Stimulated activated naive CD8-positive, alpha-beta T cell treated with anti-CD3 and anti-CD28 coated beads, Interleukin-15, amount 100 ng/mL, for 72 hours (primary cell): ENCODE measurements around the gene FARS2.
"Not testable (repeated sequence)": the region's sequence is repeated elsewhere in the genome, so short reads cannot be mapped to it uniquely, and the experiment has no call there.

Source experiments
- ATAC-seq: fragments of 150-1000 bp; cut with Tn5 transposase; 2 replicates; pipeline ENCODE4 v1.10.0; 2021; ENCODE audit warnings: mild to moderate bottlenecking, moderate library complexity
- DNase-seq, 2 donors: peaks; one replicate each; pipeline ENCODE4 v3.0.0; 2021 to 2022
- H3K27ac Mint-ChIP-seq, 2 donors: one replicate each; pipeline ENCODE4 v1.8.0; 2022; ENCODE audit warnings: mild to moderate bottlenecking in 2 of 2, mixed read lengths in 2 of 2, moderate library complexity in 2 of 2
- H3K27me3 Mint-ChIP-seq: one replicate; pipeline ENCODE4 v1.8.0; 2022; ENCODE audit warnings: mixed read lengths
- H3K4me1 Mint-ChIP-seq: one replicate; pipeline ENCODE4 v1.8.0; 2022; ENCODE audit warnings: mild to moderate bottlenecking, mixed read lengths
- H3K4me3 Mint-ChIP-seq, 2 donors: one replicate each; pipeline ENCODE4 v1.8.0; 2022; ENCODE audit warnings: mild to moderate bottlenecking in 2 of 2, mixed read lengths in 2 of 2, moderate library complexity in 1 of 2
- H3K9me3 Mint-ChIP-seq, 2 donors: one replicate each; pipeline ENCODE4 v1.8.0; 2022; ENCODE audit warnings: mixed read lengths in 2 of 2

Gene FARS2

GRCh38 chr6:5632348-5632935 is 371.1 kb downstream of the FARS2 start:
- H3K27ac Mint-ChIP-seq: peak overlapping the region in 1 of 2 donors; percentile 49
- H3K4me1 Mint-ChIP-seq: peaks cover 22% of the 10 kb centered on the region
- no peak for ATAC-seq
- H3K9me3 Mint-ChIP-seq: peaks cover 7 to 12% of the 10 kb centered on the region in 2 donors
- no peaks in the 10 kb centered on the region for H3K27me3 Mint-ChIP-seq
- H3K4me3 Mint-ChIP-seq: no peak overlapping the region
- DNase-seq: no peak

- Mint-ChIP-seq H3K4me1 (peaks cover 13% of the 10 kb centered on the region), H3K27ac (no peak overlapping the region), H3K27me3 (no peaks in the 10 kb centered on the region), H3K4me3 (no peak overlapping the region), H3K9me3 (peaks cover 7% of the 10 kb centered on the region in 2 donors)
- DNase-seq (no peak), ATAC-seq (no peak)
Observed at GRCh38 chr6:5634525-5634924, 373.2 kb downstream of the FARS2 start.

- no peak overlapping the region for H3K27ac Mint-ChIP-seq
- no peak overlapping the region for H3K4me3 Mint-ChIP-seq
- peaks cover 14 to 23% of the 10 kb centered on the region in 2 donors for H3K9me3 Mint-ChIP-seq
- ATAC-seq (no peak), DNase-seq (no peak)
- peaks cover 13% of the 10 kb centered on the region for H3K4me1 Mint-ChIP-seq
- no peaks in the 10 kb centered on the region for H3K27me3 Mint-ChIP-seq
Observed at GRCh38 chr6:5636210-5637030, 375.1 kb downstream of the FARS2 start.

GRCh38 chr6:5637714-5638113 is 376.4 kb downstream of the FARS2 start:
- H3K4me1 Mint-ChIP-seq: peaks cover 4% of the 10 kb centered on the region
- no peak overlapping the region for H3K27ac Mint-ChIP-seq
- no peaks in the 10 kb centered on the region for H3K27me3 Mint-ChIP-seq
- no peak overlapping the region for H3K4me3 Mint-ChIP-seq
- no peak for DNase-seq
- ATAC-seq: no peak
- H3K9me3 Mint-ChIP-seq: peaks cover 10 to 18% of the 10 kb centered on the region in 2 donors

- H3K27ac Mint-ChIP-seq: no peak overlapping the region
- no peak overlapping the region for H3K4me3 Mint-ChIP-seq
- no peak for ATAC-seq
- no peaks in the 10 kb centered on the region for H3K27me3 Mint-ChIP-seq
- no peaks in the 10 kb centered on the region for H3K4me1 Mint-ChIP-seq
- H3K9me3 Mint-ChIP-seq: peaks cover 7 to 16% of the 10 kb centered on the region in 2 donors
- DNase-seq: no peak
Observed at GRCh38 chr6:5638666-5639065, 377.4 kb downstream of the FARS2 start.

- no peak for ATAC-seq
- Mint-ChIP-seq H3K4me3 (no peak overlapping the region), H3K4me1 (no peaks in the 10 kb centered on the region), H3K27ac (no peak overlapping the region), H3K9me3 (peaks cover 7 to 16% of the 10 kb centered on the region in 2 donors), H3K27me3 (no peaks in the 10 kb centered on the region)
- DNase-seq: no peak
Observed at GRCh38 chr6:5639193-5639592, 377.9 kb downstream of the FARS2 start.

GRCh38 chr6:5640614-5641013 is 379.3 kb downstream of the FARS2 start:
- Mint-ChIP-seq H3K4me1 (no peaks in the 10 kb centered on the region), H3K27ac (no peak overlapping the region), H3K27me3 (no peaks in the 10 kb centered on the region), H3K9me3 (peaks cover 7 to 16% of the 10 kb centered on the region in 2 donors), H3K4me3 (no peak overlapping the region)
- DNase-seq (no peak), ATAC-seq (no peak)

GRCh38 chr6:5644523-5645185 is 383.3 kb downstream of the FARS2 start:
- ATAC-seq (no peak), DNase-seq (no peak)
- H3K27me3 Mint-ChIP-seq: no peaks in the 10 kb centered on the region
- peaks cover 7 to 15% of the 10 kb centered on the region in 2 donors for H3K9me3 Mint-ChIP-seq
- H3K4me1 Mint-ChIP-seq: no peaks in the 10 kb centered on the region
- H3K27ac Mint-ChIP-seq: peak overlapping the region in 1 of 2 donors; percentile 54
- no peak overlapping the region for H3K4me3 Mint-ChIP-seq

GRCh38 chr6:5645328-5646290 is 384.3 kb downstream of the FARS2 start:
- Mint-ChIP-seq H3K27me3 (no peaks in the 10 kb centered on the region), H3K4me3 (no peak overlapping the region), H3K27ac (no peak overlapping the region), H3K9me3 (peaks cover 4 to 6% of the 10 kb centered on the region in 2 donors), H3K4me1 (no peaks in the 10 kb centered on the region)
- DNase-seq (no peak), ATAC-seq (no peak)

GRCh38 chr6:5652406-5653137 is 391.3 kb downstream of the FARS2 start:
- DNase-seq (no peak), ATAC-seq (no peak)
- H3K27me3 Mint-ChIP-seq: no peaks in the 10 kb centered on the region
- H3K27ac Mint-ChIP-seq: no peak overlapping the region
- H3K4me1 Mint-ChIP-seq: no peaks in the 10 kb centered on the region
- no peaks in the 10 kb centered on the region for H3K9me3 Mint-ChIP-seq
- no peak overlapping the region for H3K4me3 Mint-ChIP-seq

- Mint-ChIP-seq H3K27ac (peak overlapping the region in 1 of 2 donors; percentile 78), H3K4me1 (no peaks in the 10 kb centered on the region), H3K27me3 (no peaks in the 10 kb centered on the region), H3K9me3 (no peaks in the 10 kb centered on the region), H3K4me3 (no peak overlapping the region)
- ATAC-seq: no peak
- no peak for DNase-seq
Observed at GRCh38 chr6:5653801-5654200, 392.5 kb downstream of the FARS2 start.

- no peaks in the 10 kb centered on the region for H3K27me3 Mint-ChIP-seq
- no peak overlapping the region for H3K27ac Mint-ChIP-seq
- ATAC-seq (no peak), DNase-seq (no peak)
- H3K4me1 Mint-ChIP-seq: no peaks in the 10 kb centered on the region
- H3K9me3 Mint-ChIP-seq: peaks cover 0 to 12% of the 10 kb centered on the region in 2 donors
- no peak overlapping the region for H3K4me3 Mint-ChIP-seq
Observed at GRCh38 chr6:5656226-5656625, 394.9 kb downstream of the FARS2 start.

GRCh38 chr6:5656695-5657094 is 395.4 kb downstream of the FARS2 start:
- H3K9me3 Mint-ChIP-seq: peaks cover 0 to 14% of the 10 kb centered on the region in 2 donors
- not testable (repeated sequence) for H3K27ac Mint-ChIP-seq, H3K4me3 Mint-ChIP-seq, ATAC-seq, H3K4me1 Mint-ChIP-seq, H3K27me3 Mint-ChIP-seq, DNase-seq

GRCh38 chr6:5657684-5658430 is 396.5 kb downstream of the FARS2 start:
- no peak for DNase-seq
- ATAC-seq: no peak
- Mint-ChIP-seq H3K9me3 (peaks cover 0 to 14% of the 10 kb centered on the region in 2 donors), H3K4me3 (no peak overlapping the region), H3K27ac (peak overlapping the region in 1 of 2 donors; percentile 40), H3K4me1 (no peaks in the 10 kb centered on the region), H3K27me3 (no peaks in the 10 kb centered on the region)
